ENCODE data around the gene OPHN1. TPM values are rescaled to one million over a fixed set of nuclear protein-coding genes. Genes with fewer than 3 reads are reported as not detected.

Gene OPHN1
- total RNA-seq, 1 experiment from 2014 or later, result 3.3 TPM

- intact Hi-C loops (cut with micrococcal nuclease; ENCODE audit: unreplicated experiment), result no loop called here
- Histone ChIP-seq H3K27me3 (replicated peaks; ENCODE audit: insufficient read depth, low read depth, low read length, poor library complexity) (no peaks in the 10 kb centered on the region), H3K4me3 (ENCODE audit: low read depth, low read length, poor library complexity, severe bottlenecking) (no peak overlapping the region), H3K9me3 (ENCODE audit: low read depth, low read length, poor library complexity, severe bottlenecking) (no peaks in the 10 kb centered on the region), H3K36me3 (ENCODE audit: insufficient read depth, low read length, poor library complexity, severe bottlenecking) (no peaks in the 10 kb centered on the region), H3K27ac (ENCODE audit: low read depth, low read length, poor library complexity, severe bottlenecking) (no peak overlapping the region), H3K4me1 (ENCODE audit: insufficient read depth, low read length, poor library complexity, severe bottlenecking) (no peaks in the 10 kb centered on the region)
- TF ChIP-seq CTCF (conservative IDR thresholded peaks at IDR 0.05; ENCODE audit: low read depth, low read length) (no peak), EZH2 (IDR thresholded peaks at IDR 0.05; ENCODE audit: borderline replicate concordance, low read depth, low read length, poor library complexity, severe bottlenecking) (no peak)
- DNase-seq (ENCODE audit: low spot score), result peak; percentile 17
- ChIA-PET CTCF (no interaction called here), POLR2A (ENCODE audit: low non-redundant PET) (no interaction called here)
- no TSS peak for BruUV-seq (replicated peaks)
Measured at GRCh38 chrX:68428431-68428830, 4.9 kb downstream of the OPHN1 start.

GRCh38 chrX:68424719-68425118, 8.6 kb downstream of the OPHN1 start:
- CTCF ChIA-PET, result no interaction called here
- no TSS peak for BruUV-seq (replicated peaks)
- H3K9me3 ChIP-seq (ENCODE audit: low read depth, low read length, poor library complexity, severe bottlenecking), result no peaks in the 10 kb centered on the region
- no peak for DNase-seq (ENCODE audit: low spot score)
- H3K36me3 ChIP-seq (ENCODE audit: insufficient read depth, low read length, poor library complexity, severe bottlenecking), result no peaks in the 10 kb centered on the region
- POLR2A ChIA-PET (ENCODE audit: low non-redundant PET), result no interaction called here
- no peaks in the 10 kb centered on the region for H3K4me1 ChIP-seq (ENCODE audit: insufficient read depth, low read length, poor library complexity, severe bottlenecking)
- intact Hi-C loops (cut with micrococcal nuclease; ENCODE audit: unreplicated experiment), result no loop called here
- no peaks in the 10 kb centered on the region for H3K27me3 ChIP-seq (replicated peaks; ENCODE audit: insufficient read depth, low read depth, low read length, poor library complexity)
- H3K27ac ChIP-seq (ENCODE audit: low read depth, low read length, poor library complexity, severe bottlenecking), result no peak overlapping the region
- H3K4me3 ChIP-seq (ENCODE audit: low read depth, low read length, poor library complexity, severe bottlenecking), result no peak overlapping the region
- TF ChIP-seq EZH2 (IDR thresholded peaks at IDR 0.05; ENCODE audit: borderline replicate concordance, low read depth, low read length, poor library complexity, severe bottlenecking), result no peak
- TF ChIP-seq CTCF (conservative IDR thresholded peaks at IDR 0.05; ENCODE audit: low read depth, low read length), result no peak

GRCh38 chrX:68422478-68422877, 10.8 kb downstream of the OPHN1 start:
- intact Hi-C loops (cut with micrococcal nuclease; ENCODE audit: unreplicated experiment), result no loop called here
- H3K27me3 ChIP-seq (replicated peaks; ENCODE audit: insufficient read depth, low read depth, low read length, poor library complexity), result no peaks in the 10 kb centered on the region
- no peak for DNase-seq (ENCODE audit: low spot score)
- no peak overlapping the region for H3K27ac ChIP-seq (ENCODE audit: low read depth, low read length, poor library complexity, severe bottlenecking)
- TF ChIP-seq CTCF (conservative IDR thresholded peaks at IDR 0.05; ENCODE audit: low read depth, low read length) (no peak), EZH2 (IDR thresholded peaks at IDR 0.05; ENCODE audit: borderline replicate concordance, low read depth, low read length, poor library complexity, severe bottlenecking) (no peak)
- H3K36me3 ChIP-seq (ENCODE audit: insufficient read depth, low read length, poor library complexity, severe bottlenecking), result no peaks in the 10 kb centered on the region
- H3K9me3 ChIP-seq (ENCODE audit: low read depth, low read length, poor library complexity, severe bottlenecking), result no peaks in the 10 kb centered on the region
- POLR2A ChIA-PET (ENCODE audit: low non-redundant PET), result no interaction called here
- CTCF ChIA-PET, result interaction anchor here (0.6 kb wide), 1 partner anchor 40 kb away, joined by 5 read pairs; no protein-coding TSS in a partner anchor
- BruUV-seq (replicated peaks), result no TSS peak
- no peak overlapping the region for H3K4me3 ChIP-seq (ENCODE audit: low read depth, low read length, poor library complexity, severe bottlenecking)
- H3K4me1 ChIP-seq (ENCODE audit: insufficient read depth, low read length, poor library complexity, severe bottlenecking), result no peaks in the 10 kb centered on the region

All from A673 (cell line).